Measurements from ENCODE around the gene C19orf25.
A peak's percentile ranks its signal among the peaks of the same experiment; 100 is the strongest.

Gene C19orf25

GRCh38 chr19:1445185-1445931 lies 33.7 kb downstream of the C19orf25 start:
- peak; percentile 54 for DNase-seq

GRCh38 chr19:1441677-1442438 lies 37.2 kb downstream of the C19orf25 start:
- no peak for DNase-seq

- no peak for DNase-seq
These were observed 38.0 kb downstream of the C19orf25 start for GRCh38 chr19:1441022-1441426.

GRCh38 chr19:1440418-1440801 lies 38.6 kb downstream of the C19orf25 start:
- no peak for DNase-seq

- peak; percentile 33 for DNase-seq
These were observed 39.2 kb downstream of the C19orf25 start for GRCh38 chr19:1439525-1440417.

- no peak for DNase-seq
These were observed 40.1 kb downstream of the C19orf25 start for GRCh38 chr19:1438933-1439354.

- peak; percentile 93 for DNase-seq
These were observed 40.7 kb downstream of the C19orf25 start, which contains the start of gene RPS15 for GRCh38 chr19:1438035-1438932. RPS15 (plus strand) TSS chr19:1438396; CDS start chr19:1438426, 30 bp downstream.

- no peak for DNase-seq
These were observed 41.4 kb downstream of the C19orf25 start for GRCh38 chr19:1437609-1438008.

GRCh38 chr19:1435378-1435989 lies 43.5 kb downstream of the C19orf25 start:
- DNase-seq: no peak

GRCh38 chr19:1434577-1435060 lies 44.4 kb downstream of the C19orf25 start:
- peak; percentile 25 for DNase-seq

GRCh38 chr19:1434040-1434366 lies 45.0 kb downstream of the C19orf25 start:
- no peak for DNase-seq

- DNase-seq: no peak
These were observed 45.6 kb downstream of the C19orf25 start for GRCh38 chr19:1433119-1434039.

- no peak for DNase-seq
These were observed 46.5 kb downstream of the C19orf25 start for GRCh38 chr19:1432507-1432887.

- DNase-seq: no peak
These were observed 47.1 kb downstream of the C19orf25 start for GRCh38 chr19:1431759-1432506.

- no peak for DNase-seq
These were observed 48.8 kb downstream of the C19orf25 start for GRCh38 chr19:1430246-1430645.

- no peak for DNase-seq
These were observed 49.3 kb downstream of the C19orf25 start for GRCh38 chr19:1429750-1430149.

- DNase-seq: no peak
These were observed 50.1 kb downstream of the C19orf25 start for GRCh38 chr19:1428738-1429391.

- DNase-seq: no peak
These were observed 51.6 kb downstream of the C19orf25 start for GRCh38 chr19:1427221-1427920.
